ENCODE data around the gene MS4A10.
"Not testable (repeated sequence)": the region's sequence is repeated elsewhere in the genome, so short reads cannot be mapped to it uniquely, and the experiment has no call there.

MS4A10 gene

DNA sequence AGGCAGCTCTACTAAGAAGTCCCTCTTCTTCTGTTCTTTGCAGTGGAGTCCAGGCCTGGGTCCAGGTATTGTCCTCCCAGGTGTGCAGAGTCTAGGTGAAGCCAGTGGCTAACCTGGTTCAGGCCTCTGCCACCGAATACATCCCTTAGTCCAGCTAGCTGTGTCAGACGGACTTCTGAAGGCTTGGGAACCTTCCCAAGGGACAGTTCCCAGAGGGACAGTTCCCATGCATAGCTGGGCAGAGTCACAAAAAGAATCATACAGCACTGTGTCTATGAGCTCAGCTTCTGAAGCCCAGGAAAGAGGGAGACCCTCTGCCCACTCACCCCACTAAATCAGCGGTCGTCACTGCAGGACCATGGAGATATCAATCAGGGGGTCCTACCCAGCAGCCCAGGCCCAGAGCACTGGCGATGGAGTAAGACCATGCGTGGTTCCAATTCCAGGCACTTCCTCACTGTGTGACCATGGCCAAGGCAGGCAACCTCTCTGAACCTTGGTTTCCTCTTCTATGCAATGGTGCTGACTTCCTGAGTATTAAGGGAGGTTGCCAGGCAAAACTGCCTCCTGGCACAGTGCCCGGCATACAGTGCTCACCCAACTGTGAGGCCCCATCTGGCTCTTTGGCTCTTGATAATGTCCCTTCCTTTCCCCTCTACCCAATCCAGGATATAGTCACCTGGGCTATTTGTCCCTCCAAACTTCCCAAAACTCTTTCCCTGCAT is 3.4 kb downstream of the MS4A10 start:
- DNase-seq (ENCODE audit: low read depth) = no peak

DNA sequence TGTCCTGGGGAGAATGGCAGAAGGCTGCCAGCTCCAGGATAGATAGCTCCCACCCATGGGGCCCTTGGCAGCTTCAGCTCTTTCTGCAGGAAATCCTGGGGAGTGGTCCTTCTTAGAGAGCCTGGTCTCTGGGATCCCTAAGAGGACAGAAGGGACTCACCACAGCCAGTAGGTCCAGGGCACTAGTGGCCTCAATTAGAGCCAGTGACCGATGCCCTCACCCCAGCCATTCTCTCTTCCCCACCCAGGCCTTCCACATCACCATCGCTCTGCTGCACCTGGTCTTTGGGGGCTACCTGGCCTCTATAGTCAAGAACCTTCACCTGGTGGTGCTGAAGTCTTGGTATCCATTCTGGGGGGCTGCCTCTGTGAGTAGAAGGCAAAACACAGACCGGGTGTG is 5.6 kb downstream of the MS4A10 start:
- DNase-seq (ENCODE audit: low read depth) = no peak

DNA sequence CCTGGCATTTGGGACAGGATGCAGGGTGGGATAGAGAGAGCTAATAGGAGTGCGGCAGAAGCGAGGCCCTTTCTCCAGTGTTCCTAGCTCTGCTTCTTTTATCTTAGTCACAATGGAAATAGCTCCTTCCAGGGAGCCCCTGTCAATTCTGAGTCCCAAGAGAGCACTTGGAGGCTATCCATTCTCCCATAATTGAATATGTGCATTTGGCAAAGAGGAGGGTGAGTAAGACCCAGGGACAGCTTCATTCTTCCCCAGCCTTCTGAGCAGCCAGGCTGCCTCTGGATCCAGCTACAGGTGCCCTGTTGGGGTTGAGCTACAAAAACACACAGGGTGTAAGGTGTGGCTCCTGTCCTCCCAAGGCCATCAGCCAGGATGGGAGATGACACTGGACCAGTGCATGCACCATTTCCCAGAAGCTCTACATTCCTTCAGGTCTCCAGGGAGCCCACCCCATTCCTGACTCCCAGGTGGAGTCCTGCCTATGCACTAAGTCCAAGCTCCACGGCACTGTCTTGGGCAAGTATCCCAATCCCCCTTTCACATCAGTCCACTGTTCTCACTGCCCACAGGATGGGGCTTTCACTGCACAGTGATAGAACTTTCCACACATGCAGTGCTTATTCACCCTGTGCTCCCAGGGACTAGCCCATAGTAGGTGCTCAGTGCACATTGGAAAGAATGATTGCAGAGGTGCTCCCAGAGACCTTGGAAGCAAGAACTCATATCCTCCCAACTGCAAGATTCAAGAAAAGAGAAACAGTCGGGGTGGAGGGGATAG is 6.2 kb downstream of the MS4A10 start:
- no peak for DNase-seq (ENCODE audit: low read depth)

DNA sequence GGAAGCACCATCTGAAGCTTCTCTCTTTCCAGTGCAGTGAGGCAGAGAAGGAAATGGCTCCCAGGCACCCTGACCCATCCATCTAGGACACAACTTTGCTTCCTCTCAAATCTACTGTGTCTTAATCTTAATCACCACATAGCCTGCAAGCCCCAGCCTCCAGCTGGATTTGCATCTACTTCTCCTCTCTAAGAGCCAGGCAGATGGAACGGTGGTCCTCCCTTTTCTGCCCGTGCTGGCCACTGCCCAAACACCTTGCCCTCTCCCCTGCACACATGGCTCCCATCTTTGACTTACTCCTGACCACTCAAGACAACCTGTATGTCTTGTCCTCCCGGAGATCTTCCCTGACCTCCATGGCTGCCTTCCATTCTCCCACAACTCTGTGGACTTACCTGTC is 7.4 kb downstream of the MS4A10 start:
- DNase-seq (ENCODE audit: low read depth) = no peak

DNA sequence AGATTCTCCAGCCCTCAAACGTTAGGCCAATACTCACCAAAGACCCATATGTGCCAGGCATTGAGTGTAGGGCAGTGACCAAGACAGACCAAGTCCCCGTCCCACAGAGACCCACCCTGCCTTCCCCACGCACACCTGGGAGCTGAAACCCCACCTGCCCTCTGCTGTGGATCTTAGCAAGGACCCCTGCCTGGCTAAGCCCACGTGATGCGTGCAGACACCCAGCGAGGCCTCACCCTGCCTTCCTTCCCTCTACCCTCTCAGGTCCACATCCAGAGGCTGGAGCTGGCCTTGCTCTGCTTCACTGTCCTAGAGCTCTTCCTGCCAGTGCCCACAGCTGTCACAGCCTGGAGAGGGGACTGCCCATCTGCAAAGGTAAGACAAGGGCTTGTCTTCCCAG is 10.2 kb downstream of the MS4A10 start:
- no peak for DNase-seq (ENCODE audit: low read depth)

DNA sequence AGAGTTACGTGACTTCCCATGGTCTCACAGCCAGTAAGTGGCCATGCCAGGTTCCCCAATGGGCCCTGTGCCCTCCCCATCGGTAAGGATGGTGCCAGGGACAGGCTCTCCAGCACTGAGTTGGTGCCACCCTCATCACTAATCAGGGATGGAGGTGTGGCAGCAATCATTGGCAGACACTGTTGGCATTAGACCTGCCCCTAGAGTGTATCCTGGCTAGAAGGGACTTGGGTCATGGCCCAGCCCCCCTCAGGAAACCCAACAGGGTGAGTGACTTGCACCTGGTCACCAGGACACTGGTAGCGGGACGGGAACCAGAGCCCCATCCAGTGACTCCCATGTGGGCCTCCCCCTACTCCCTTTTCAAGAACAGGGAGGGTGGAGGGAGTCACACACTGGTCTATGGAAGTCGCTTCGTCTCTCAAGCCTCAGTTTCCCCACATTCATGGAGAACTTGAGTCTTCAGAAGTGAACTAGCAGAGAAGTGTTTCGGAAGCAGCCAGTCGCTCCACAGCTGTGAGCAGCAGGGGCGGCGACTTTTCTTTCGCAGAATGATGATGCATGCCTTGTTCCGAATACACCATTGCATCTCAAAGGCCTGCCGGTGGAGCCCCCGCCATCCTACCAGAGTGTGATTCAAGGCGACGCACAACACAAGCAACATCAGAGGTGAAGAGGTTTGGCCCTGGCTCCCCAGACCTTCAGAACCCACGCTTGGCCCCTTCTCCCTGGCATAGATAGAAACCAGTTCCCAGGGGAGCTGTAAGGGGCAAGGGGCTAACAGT is 12.9 kb downstream of the MS4A10 start:
- no peak for DNase-seq (ENCODE audit: low read depth)

DNA sequence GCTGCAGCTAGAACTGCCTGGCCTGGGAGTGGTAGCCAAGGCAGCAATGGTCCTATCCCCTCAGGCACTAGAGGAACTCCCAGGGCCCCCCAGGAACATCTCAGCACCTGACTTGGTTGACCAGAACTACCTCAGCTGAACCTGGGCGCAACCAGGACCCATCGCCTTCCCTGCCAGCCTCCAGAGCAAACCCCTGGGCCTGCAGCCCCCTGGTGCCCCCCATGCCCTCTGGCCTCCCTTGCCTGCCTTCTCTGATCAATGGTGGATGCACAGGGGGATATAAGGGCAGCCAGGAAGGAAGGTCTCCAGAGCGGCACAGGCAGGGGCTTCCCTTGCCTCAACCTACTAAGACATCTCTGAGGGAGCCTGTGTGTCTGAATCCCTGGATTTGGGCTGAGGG is 13.5 kb downstream of the MS4A10 start:
- DNase-seq (ENCODE audit: low read depth) = no peak

DNA sequence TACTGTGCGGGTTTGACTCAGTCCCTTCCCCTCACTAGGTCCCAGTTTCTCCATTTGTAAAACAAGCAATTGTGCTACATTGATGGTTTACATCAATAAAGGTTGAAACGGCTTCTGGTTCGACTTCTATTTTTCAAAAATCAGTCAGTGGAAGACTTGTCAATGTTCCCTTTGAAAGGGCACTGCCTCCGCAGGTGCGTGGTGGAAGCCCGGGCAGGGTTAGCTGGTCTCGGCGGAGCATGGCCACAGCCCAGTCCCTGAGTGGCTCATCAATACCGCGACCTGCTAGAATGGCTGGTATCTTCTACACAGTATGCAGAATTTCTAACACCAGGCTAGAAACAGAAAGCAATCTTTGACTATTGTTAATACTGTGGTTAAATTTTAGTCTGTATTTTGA is 16.1 kb downstream of the MS4A10 start:
- no peak for DNase-seq (ENCODE audit: low read depth)

DNA sequence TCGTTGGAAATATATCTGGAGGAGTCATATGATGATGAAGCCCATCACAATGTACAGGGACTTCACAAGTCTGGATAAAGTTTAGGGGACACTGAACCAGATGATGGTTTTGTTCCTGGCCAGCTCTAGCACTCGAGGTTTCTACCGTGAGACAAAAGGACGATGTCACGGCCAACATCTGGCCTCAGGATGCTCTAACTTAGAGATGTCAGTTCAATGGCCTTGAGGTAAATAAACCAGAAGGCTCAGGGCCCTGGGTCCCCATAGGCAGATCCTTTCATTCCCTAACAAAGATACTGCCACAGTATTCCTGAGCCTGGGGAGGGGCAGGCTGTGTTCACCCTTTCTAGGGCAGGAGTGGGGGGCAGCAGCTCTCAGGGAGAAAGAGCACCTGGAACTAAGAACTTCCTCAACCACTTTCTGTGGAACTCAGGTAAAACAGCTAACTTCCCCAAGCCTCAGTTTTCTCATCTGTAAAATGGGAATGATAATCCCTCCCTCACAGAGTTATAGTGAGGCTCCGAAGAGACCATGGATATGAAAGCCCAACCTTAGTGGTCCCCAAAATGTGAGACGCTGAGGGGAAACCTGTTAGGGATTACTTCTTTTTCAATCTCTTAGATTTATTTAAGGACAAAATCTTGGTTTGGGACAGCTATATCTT is 18.3 kb downstream of the MS4A10 start:
- no peak for DNase-seq (ENCODE audit: low read depth)

DNA sequence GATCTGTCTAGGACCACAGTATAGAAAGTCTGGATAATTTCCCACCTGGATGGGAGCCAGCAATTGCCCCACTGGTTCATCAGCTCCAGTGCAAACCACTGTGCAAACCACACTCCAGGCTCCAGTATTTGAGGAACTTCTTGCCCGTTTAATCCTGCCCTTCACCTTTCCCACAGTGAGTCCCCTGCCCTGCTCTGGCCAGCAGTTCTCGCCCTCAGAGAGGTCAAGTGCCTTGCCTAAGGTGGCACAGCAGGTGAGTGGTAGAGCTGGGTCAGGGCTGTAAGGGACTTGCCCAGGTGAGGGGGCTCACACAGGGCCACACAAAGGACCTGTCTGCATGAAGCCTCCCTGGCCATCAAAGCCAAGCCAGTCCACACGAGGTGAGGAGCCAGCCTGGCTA is 24.1 kb downstream of the MS4A10 start:
- no peak for DNase-seq (ENCODE audit: low read depth)

DNA sequence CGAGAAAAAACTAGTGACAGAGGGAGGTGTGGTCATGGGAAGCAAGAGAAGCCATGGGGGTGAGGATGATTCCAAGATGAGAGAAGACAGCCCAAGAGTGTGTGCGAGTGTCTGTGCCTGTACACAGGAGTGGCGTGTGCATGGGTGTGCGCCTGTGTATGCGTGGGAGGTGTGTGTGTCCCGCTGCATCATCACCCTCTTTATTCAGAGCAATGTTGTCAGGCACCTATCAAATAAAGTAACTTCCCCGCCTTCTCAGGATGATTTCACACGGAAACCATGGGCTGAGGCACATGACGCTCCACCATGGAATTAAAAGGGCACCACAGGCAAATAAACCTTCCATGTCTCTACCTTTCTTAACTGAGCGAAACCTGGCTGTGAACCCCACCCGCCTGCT is 24.6 kb downstream of the MS4A10 start:
- DNase-seq (ENCODE audit: low read depth) = no peak

DNA sequence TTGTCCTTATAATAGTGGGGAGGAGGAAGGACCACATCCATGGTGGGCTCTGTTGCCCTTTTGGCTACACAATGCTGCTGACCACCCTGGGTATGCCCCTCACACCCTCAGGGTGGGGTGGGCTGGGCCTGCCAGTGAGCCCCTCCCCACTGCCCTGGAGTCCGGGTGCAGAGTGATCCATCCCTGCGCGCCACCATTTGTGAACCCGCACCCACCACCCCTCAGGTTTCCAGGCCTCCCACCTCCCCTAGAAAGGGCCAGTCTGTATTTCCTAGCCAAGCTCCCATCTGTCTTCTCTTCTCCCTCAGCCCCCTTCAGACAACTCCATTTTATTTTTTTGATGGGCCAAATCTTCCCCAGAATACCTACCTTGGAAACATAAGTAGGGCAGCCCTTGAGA is 25.0 kb downstream of the MS4A10 start:
- no peak for DNase-seq (ENCODE audit: low read depth)

DNA sequence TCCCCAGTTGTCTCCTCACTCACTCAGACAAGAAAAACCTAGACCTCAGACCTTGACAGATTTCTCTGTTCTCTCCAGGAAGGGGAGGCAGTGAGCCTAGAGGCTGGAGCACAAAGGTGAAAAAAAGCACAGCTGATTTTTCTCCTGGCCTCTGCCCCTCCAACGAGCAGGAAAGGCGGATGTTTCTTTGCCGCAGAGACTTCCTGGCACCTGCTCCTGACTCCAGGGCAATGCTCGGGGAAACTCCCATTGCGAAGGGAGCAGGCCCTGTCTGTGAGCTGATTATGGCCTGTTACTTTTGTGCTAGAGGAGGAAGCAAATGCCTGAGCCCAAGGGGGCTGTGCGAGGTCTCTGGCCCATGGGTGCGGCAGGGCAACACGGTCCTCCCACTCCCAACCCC is 25.4 kb downstream of the MS4A10 start:
- DNase-seq (ENCODE audit: low read depth) = no peak

DNA sequence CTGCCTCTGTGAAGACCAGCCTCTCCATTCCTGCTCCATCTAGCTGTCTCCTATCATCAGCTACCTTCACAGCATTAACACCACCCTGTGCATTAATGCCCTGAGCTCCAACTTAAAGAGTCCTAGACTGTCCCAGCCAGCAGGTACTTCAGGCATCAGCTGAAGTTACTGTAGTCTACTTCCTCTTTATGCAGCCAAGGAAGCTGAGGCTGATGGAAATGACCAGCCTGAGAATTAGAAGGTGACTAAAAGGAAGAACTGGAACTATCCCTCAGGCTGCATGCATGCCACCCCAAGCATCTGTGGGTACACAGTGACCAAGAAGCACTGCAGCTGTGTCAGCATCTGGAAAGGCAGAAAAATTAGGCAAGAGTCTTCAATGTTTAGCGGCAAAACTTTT is 28.2 kb downstream of the MS4A10 start:
- DNase-seq (ENCODE audit: low read depth) = no peak

DNA sequence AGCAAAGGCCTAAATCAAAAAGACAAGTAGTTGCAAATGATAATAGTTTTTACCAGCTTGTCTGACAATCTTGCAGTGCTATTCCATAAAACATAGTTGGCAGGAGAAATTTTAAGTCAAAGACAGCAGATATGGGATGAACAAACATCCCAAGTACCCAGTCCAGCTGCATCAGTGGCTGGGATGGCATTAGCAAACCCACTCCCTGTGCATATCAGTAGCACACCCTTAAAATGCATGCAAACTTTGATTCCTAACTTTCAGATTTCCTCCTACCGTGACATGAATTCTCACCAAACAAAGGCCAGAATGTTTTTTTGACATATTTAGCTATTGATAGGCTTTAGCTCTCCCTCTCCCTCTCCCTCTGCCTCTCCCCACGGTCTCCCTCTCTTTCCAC is 29.0 kb downstream of the MS4A10 start:
- DNase-seq (ENCODE audit: low read depth) = no peak

DNA sequence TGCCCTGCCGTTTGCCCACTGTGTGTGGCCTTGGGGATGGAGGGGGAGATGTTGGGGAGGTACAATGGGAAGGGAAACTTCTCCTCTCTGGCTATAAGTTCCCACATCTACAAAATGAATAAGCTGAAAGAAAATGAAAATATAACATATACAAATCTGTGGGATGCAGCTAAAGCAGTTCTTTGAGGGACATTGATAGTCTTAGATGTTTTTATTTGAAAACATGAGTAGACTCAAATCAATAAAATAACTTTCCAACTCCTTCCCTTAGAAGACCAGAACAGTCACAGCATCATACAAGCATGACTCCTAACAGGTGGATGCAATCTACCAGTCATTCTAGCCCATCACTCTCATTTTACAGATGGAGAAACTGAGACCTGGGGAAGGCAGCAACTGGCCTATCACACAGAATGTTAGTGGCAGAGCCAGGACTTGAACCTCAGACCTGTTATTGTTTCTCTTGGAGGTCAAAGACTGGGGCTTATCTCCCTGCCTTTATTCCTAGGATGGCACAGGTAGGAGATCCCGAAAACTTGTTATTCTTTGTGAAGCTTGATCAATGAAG is 31.5 kb downstream of the MS4A10 start:
- no peak for DNase-seq (ENCODE audit: low read depth)

DNA sequence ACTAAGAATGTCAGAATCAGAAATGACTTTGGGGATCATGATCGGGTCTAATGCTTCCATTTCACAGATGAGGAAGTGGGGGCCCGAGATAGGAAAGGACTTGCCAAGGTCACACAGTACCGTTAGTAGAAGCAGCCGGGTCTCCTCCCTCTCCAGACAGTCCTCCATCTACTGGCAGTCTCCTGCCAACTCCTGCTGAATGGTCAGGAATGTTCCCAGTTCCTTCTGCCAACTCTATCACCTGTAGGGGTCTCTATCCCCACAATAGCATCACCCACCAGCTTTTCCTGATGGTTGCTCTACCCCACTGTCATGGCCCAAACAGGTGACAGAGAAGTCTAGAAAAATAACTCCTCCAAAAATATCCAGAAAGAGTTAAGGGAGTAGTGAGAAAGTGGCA is 32.9 kb downstream of the MS4A10 start:
- no peak for DNase-seq (ENCODE audit: low read depth)

DNA sequence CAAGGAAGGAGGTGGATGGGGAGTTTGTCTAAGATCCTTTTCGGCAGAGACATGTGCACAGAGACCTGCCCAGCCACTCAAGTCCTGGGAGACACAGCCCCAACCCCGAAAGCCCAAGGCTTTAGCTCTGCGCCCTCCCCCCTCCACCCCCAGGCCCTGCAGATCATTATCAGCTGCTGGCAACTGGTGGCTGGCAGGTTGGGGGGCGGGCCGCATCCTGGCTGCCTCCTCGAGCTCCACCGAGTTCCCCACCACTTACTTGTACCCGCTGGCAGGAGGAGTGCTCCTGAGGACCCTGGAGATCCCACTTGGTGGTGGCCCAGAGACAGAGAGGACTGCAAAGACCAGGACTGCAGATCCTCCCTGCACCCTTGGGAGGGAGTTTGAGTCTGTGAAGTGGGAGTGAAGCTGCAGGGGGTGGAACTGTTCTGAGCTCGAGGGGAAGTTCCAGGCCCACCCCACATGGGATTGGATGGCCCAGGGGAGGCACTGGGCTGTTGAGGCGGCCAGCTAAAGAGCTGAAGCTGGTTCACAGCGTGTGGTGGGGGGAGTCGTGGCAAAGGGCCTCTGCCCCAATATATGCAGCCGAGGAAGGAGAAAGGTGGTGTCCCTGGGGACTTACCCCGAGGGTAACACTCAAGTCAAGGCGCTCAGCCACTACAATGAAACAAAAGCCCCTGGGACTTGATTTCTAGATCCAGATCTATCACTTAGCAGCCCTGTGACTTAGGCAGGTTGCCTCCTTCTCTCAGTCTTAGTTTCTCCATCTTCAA is 36.9 kb downstream of the MS4A10 start:
- DNase-seq (ENCODE audit: low read depth) = no peak

DNA sequence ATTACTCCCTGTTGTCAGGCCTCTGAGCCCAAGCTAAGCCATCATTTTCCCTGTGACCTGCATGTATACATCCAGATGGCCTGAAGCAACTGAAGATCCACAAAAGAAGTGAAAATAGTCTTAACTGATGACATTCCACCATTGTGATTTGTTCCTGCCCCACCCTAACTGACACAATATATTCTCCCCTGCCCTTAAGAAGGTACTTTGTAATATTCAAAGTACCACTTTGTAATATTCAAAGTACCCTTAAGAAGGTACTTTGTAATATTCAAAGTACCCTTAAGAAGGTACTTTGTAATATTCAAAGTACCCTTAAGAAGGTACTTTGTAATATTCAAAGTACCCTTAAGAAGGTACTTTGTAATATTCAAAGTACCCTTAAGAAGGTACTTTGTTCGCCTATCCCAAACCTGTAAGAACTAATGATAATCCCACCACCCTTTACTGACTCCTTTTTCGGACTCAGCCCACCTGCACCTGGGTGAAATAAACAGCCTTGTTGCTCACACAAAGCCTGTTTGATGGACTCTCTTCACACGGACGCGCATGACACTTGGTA is 38.7 kb downstream of the MS4A10 start:
- DNase-seq (ENCODE audit: low read depth) = not testable (repeated sequence)

DNA sequence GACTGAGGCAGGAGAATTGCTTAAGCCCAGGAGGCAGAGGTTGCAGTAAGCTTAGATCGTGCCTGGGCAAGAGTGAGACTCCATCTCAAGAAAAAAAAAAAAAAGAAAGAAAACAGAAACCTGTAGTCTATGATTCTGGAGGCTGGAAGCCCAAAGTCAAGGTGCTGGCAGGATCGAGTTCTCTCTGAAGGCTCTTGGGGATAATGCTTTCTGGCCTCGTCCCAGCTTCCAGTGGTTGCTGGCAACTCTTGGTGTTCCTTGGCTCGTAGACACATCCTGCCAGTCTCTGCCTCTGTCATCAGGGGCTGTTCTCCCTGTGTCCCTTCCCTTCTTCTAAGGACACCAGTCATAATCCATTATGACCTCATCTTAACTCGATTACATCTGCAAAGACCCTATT is 40.0 kb downstream of the MS4A10 start:
- DNase-seq (ENCODE audit: low read depth) = no peak

DNA sequence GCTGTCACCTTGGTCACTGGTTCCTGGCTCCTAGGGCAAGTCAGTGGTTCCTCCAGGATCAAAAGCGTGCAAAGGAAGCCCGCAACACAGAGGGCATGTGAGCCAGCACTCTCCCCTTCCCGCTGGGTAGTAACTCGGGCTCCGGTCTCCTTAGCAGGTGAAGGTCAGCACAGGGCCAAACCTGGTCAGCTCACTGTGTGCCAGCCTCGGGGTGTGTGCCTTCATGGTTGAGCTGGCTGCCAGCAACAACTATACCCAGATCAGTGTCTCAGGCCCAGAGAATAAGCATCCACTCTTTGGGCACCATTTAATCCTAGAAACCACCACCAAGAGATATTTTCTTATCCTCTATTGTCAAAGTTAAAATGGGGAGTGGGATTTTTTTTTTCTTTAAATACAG is 40.7 kb downstream of the MS4A10 start:
- no peak for DNase-seq (ENCODE audit: low read depth)
